Calu3 (cell line): ENCODE results near the gene DCTN3. TPM values are rescaled to one million over a fixed set of nuclear protein-coding genes. Genes with fewer than 3 reads are reported as not detected.

Source experiments
- BruUV-seq: library from RNA; stranded (reverse); fragments of 400-500 nt; replicated peaks from 2 replicates; lab custom pipeline; 2021; lab: Mats Ljungman, UMichigan
- CTCF ChIA-PET: fragments of 300-600 bp; sonication (Branson Sonifier 250); formaldehyde crosslinking; loops from one replicate; lab custom pipeline; 2022; ENCODE audit warnings: antibody characterized with exemption; lab: Charles Lee
- DNase-seq: peaks from one replicate; pipeline ENCODE4 v3.0.0; 2022
- H3K27ac Mint-ChIP-seq: one replicate; pipeline ENCODE4 v1.8.0; 2022; ENCODE audit warnings: mixed read lengths; ENCODE audit not compliant: unreplicated experiment
- H3K27me3 Mint-ChIP-seq: one replicate; pipeline ENCODE4 v1.8.0; 2022; ENCODE audit warnings: mixed read lengths; ENCODE audit not compliant: unreplicated experiment
- H3K36me3 Mint-ChIP-seq: one replicate; pipeline ENCODE4 v1.8.0; 2022; ENCODE audit warnings: mild to moderate bottlenecking, moderate library complexity, mixed read lengths; ENCODE audit not compliant: insufficient read depth, unreplicated experiment
- H3K4me1 Mint-ChIP-seq: one replicate; pipeline ENCODE4 v1.8.0; 2022; ENCODE audit warnings: mild to moderate bottlenecking, low read depth, mixed read lengths; ENCODE audit not compliant: unreplicated experiment
- H3K4me3 Mint-ChIP-seq: one replicate; pipeline ENCODE4 v1.8.0; 2022; ENCODE audit warnings: mild to moderate bottlenecking, low read depth, moderate library complexity, mixed read lengths; ENCODE audit not compliant: unreplicated experiment
- H3K9me3 Mint-ChIP-seq: one replicate; pipeline ENCODE4 v1.8.0; 2022; ENCODE audit warnings: low read depth, mixed read lengths; ENCODE audit not compliant: unreplicated experiment
- CTCF ChIP-seq: fragments of 200-600 bp; IDR thresholded peaks from one replicate; pipeline ENCODE4 v1.8.0; 2022; ENCODE audit warnings: antibody characterized with exemption; ENCODE audit not compliant: unreplicated experiment
- intact Hi-C: fragments of 100-400 bp; cut with micrococcal nuclease; formaldehyde crosslinking; loops from one replicate; pipeline ENCODE4 v1.10.0; 2022; ENCODE audit not compliant: unreplicated experiment
- total RNA-seq: library from RNA; stranded (reverse); gene quantifications from 2 replicates; pipeline ENCODE4 v1.2.3, GENCODE V29; 2022

DCTN3 gene
- total RNA-seq, 1 experiment from 2014 or later: 51.8 TPM

- H3K27me3 Mint-ChIP-seq: peaks cover 92% of the 10 kb centered on the region
- no peaks in the 10 kb centered on the region for H3K4me1 Mint-ChIP-seq
- no peak for DNase-seq
- H3K36me3 Mint-ChIP-seq: no peaks in the 10 kb centered on the region
- no peak for TF ChIP-seq CTCF
- no peak overlapping the region for H3K4me3 Mint-ChIP-seq
- H3K27ac Mint-ChIP-seq: no peak overlapping the region
- intact Hi-C loops: no loop called here
- CTCF ChIA-PET: interaction anchor here (0.5 kb wide), 1 partner anchor 1186 kb away, joined by 4 read pairs; no protein-coding TSS in a partner anchor
- no TSS peak for BruUV-seq
- H3K9me3 Mint-ChIP-seq: no peaks in the 10 kb centered on the region
Measured at GRCh38 chr9:34570809-34571480, 49.4 kb downstream of the DCTN3 start.

- H3K4me1 Mint-ChIP-seq: no peaks in the 10 kb centered on the region
- H3K36me3 Mint-ChIP-seq: no peaks in the 10 kb centered on the region
- H3K27ac Mint-ChIP-seq: no peak overlapping the region
- DNase-seq: no peak
- CTCF ChIA-PET: interaction anchor here (0.5 kb wide), 1 partner anchor 1187 kb away, joined by 4 read pairs; no protein-coding TSS in a partner anchor
- H3K9me3 Mint-ChIP-seq: no peaks in the 10 kb centered on the region
- peaks cover 92% of the 10 kb centered on the region for H3K27me3 Mint-ChIP-seq
- intact Hi-C loops: no loop called here
- BruUV-seq: no TSS peak
- no peak for TF ChIP-seq CTCF
- H3K4me3 Mint-ChIP-seq: no peak overlapping the region
Measured at GRCh38 chr9:34570376-34570775, 49.9 kb downstream of the DCTN3 start.

- intact Hi-C loops: no loop called here
- no peak for TF ChIP-seq CTCF
- no peak for DNase-seq
- CTCF ChIA-PET: no interaction called here
- Mint-ChIP-seq H3K9me3 (no peaks in the 10 kb centered on the region), H3K36me3 (no peaks in the 10 kb centered on the region), H3K27ac (no peak overlapping the region), H3K27me3 (peaks cover 92% of the 10 kb centered on the region), H3K4me3 (no peak overlapping the region), H3K4me1 (no peaks in the 10 kb centered on the region)
- no TSS peak for BruUV-seq
Measured at GRCh38 chr9:34568774-34569173, 51.5 kb downstream of the DCTN3 start.

GRCh38 chr9:34568133-34568532 is 52.2 kb downstream of the DCTN3 start:
- Mint-ChIP-seq H3K27ac (no peak overlapping the region), H3K36me3 (no peaks in the 10 kb centered on the region), H3K27me3 (peaks cover 92% of the 10 kb centered on the region), H3K4me3 (no peak overlapping the region), H3K9me3 (no peaks in the 10 kb centered on the region), H3K4me1 (no peaks in the 10 kb centered on the region)
- BruUV-seq: no TSS peak
- CTCF ChIA-PET: no interaction called here
- DNase-seq: no peak
- TF ChIP-seq CTCF: no peak
- intact Hi-C loops: no loop called here
